ENCODE measurements around the gene MORN3. TPM values are rescaled to one million over a fixed set of nuclear protein-coding genes. Genes with fewer than 3 reads are reported as not detected.

Gene MORN3
- total RNA-seq, 1 donor = 1.4 TPM

- H4K20me1 ChIP-seq (ENCODE audit: insufficient read depth, low read length) = peaks cover 18% of the 10 kb centered on the region
- no peaks in the 10 kb centered on the region for H3K9me3 ChIP-seq (ENCODE audit: low read depth, low read length)
- H3K4me1 ChIP-seq (ENCODE audit: insufficient read depth, low read length) = peaks cover 36% of the 10 kb centered on the region
- TF ChIP-seq, protein P1, sequence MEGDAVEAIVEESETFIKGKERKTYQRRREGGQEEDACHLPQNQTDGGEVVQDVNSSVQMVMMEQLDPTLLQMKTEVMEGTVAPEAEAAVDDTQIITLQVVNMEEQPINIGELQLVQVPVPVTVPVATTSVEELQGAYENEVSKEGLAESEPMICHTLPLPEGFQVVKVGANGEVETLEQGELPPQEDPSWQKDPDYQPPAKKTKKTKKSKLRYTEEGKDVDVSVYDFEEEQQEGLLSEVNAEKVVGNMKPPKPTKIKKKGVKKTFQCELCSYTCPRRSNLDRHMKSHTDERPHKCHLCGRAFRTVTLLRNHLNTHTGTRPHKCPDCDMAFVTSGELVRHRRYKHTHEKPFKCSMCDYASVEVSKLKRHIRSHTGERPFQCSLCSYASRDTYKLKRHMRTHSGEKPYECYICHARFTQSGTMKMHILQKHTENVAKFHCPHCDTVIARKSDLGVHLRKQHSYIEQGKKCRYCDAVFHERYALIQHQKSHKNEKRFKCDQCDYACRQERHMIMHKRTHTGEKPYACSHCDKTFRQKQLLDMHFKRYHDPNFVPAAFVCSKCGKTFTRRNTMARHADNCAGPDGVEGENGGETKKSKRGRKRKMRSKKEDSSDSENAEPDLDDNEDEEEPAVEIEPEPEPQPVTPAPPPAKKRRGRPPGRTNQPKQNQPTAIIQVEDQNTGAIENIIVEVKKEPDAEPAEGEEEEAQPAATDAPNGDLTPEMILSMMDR (IDR thresholded peaks at IDR 0.05; ENCODE audit: extremely low read depth, low read depth, low read length) = no peak
- peak overlapping the region; percentile 96 for H3K4me2 ChIP-seq (ENCODE audit: insufficient read depth, low read length)
- peak overlapping the region; percentile 95 for H3K4me3 ChIP-seq (ENCODE audit: insufficient read depth, low read length)
- DNase-seq (ENCODE audit: insufficient read length, low spot score, missing footprints) = no peak
- peaks cover 38% of the 10 kb centered on the region for H3K79me2 ChIP-seq (ENCODE audit: insufficient read depth, low read length)
- H3K36me3 ChIP-seq (ENCODE audit: insufficient read depth, low read length) = no peaks in the 10 kb centered on the region
- H3K27me3 ChIP-seq (ENCODE audit: insufficient read depth, low read length) = no peaks in the 10 kb centered on the region
- H2AFZ ChIP-seq (ENCODE audit: low read length) = no peak overlapping the region
- peak overlapping the region; percentile 70 for H3K27ac ChIP-seq (ENCODE audit: low read depth, low read length)
Measured at GRCh38 chr12:121713793-121714192, 44.3 kb upstream of the MORN3 start.

DNA sequence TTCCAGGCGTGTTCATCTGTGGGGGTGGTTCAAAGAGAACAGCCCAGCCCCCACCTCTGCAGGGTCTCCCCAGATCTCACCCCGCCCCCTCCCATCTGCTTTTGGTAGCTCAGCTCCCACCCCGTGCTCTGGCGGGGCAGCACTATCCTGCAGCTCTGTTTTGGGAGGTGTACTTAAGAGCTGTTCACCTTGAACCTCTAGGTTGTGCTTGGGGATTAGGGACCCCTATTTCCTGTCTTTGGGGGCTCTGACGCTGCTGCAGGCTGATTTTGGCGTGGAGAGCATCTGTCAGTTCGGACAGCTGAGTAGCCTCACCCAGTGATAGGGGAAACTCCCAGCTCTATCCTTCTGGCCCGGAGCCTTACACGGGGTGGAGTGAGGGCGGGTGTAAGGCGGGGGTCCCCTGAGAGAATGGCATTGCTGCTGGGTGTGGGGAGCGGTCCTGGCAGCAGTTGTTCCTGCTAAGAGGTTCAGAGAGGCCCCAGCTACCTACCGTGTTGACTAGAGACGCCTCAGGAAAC, 43.9 kb upstream of the MORN3 start:
- peak; percentile 80 for DNase-seq (ENCODE audit: insufficient read length, low spot score, missing footprints)
- Histone ChIP-seq H2AFZ (ENCODE audit: low read length) (no peak overlapping the region), H3K4me3 (ENCODE audit: insufficient read depth, low read length) (peak overlapping the region; percentile 95), H3K27ac (ENCODE audit: low read depth, low read length) (peak overlapping the region; percentile 70), H3K36me3 (ENCODE audit: insufficient read depth, low read length) (no peaks in the 10 kb centered on the region), H4K20me1 (ENCODE audit: insufficient read depth, low read length) (peaks cover 16% of the 10 kb centered on the region), H3K9me3 (ENCODE audit: low read depth, low read length) (no peaks in the 10 kb centered on the region), H3K79me2 (ENCODE audit: insufficient read depth, low read length) (peaks cover 34% of the 10 kb centered on the region), H3K4me1 (ENCODE audit: insufficient read depth, low read length) (peaks cover 36% of the 10 kb centered on the region), H3K27me3 (ENCODE audit: insufficient read depth, low read length) (no peaks in the 10 kb centered on the region), H3K4me2 (ENCODE audit: insufficient read depth, low read length) (peak overlapping the region; percentile 96)
- TF ChIP-seq, protein P1 (IDR thresholded peaks at IDR 0.05; ENCODE audit: extremely low read depth, low read depth, low read length) = no peak

- H3K4me3 ChIP-seq (ENCODE audit: insufficient read depth, low read length) = peak within 1 kb of the TSS; percentile 95
- DNase-seq (ENCODE audit: insufficient read length, low spot score, missing footprints) = peak; percentile 97
- H3K27me3 ChIP-seq (ENCODE audit: insufficient read depth, low read length) = no peaks in the 10 kb centered on the region
- H4K20me1 ChIP-seq (ENCODE audit: insufficient read depth, low read length) = peaks cover 14% of the 10 kb centered on the region
- peak within 1 kb of the TSS; percentile 76 for H3K27ac ChIP-seq (ENCODE audit: low read depth, low read length)
- H3K4me2 ChIP-seq (ENCODE audit: insufficient read depth, low read length) = peak within 1 kb of the TSS; percentile 96
- peaks cover 28% of the 10 kb centered on the region for H3K79me2 ChIP-seq (ENCODE audit: insufficient read depth, low read length)
- no peaks in the 10 kb centered on the region for H3K9me3 ChIP-seq (ENCODE audit: low read depth, low read length)
- TF ChIP-seq, protein P1 (IDR thresholded peaks at IDR 0.05; ENCODE audit: extremely low read depth, low read depth, low read length) = no peak
- H3K4me1 ChIP-seq (ENCODE audit: insufficient read depth, low read length) = peaks cover 36% of the 10 kb centered on the region
- H3K36me3 ChIP-seq (ENCODE audit: insufficient read depth, low read length) = no peaks in the 10 kb centered on the region
- H2AFZ ChIP-seq (ENCODE audit: low read length) = peak within 1 kb of the TSS; percentile 80
Measured at GRCh38 chr12:121712461-121713256, 43.2 kb upstream of the MORN3 start, which contains the start of gene TMEM120B. TSS of gene TMEM120B (plus strand) at chr12:121712752. CDS start at chr12:121712896, 144 bp downstream.

GRCh38 chr12:121712190-121712460, 42.7 kb upstream of the MORN3 start:
- Histone ChIP-seq H3K79me2 (ENCODE audit: insufficient read depth, low read length) (peaks cover 25% of the 10 kb centered on the region), H3K36me3 (ENCODE audit: insufficient read depth, low read length) (no peaks in the 10 kb centered on the region), H3K4me1 (ENCODE audit: insufficient read depth, low read length) (peaks cover 33% of the 10 kb centered on the region), H3K9me3 (ENCODE audit: low read depth, low read length) (no peaks in the 10 kb centered on the region), H4K20me1 (ENCODE audit: insufficient read depth, low read length) (peaks cover 9% of the 10 kb centered on the region), H3K27ac (ENCODE audit: low read depth, low read length) (peak overlapping the region; percentile 76), H3K27me3 (ENCODE audit: insufficient read depth, low read length) (no peaks in the 10 kb centered on the region), H3K4me2 (ENCODE audit: insufficient read depth, low read length) (peak overlapping the region; percentile 88), H2AFZ (ENCODE audit: low read length) (peak overlapping the region; percentile 74), H3K4me3 (ENCODE audit: insufficient read depth, low read length) (peak overlapping the region; percentile 95)
- no peak for DNase-seq (ENCODE audit: insufficient read length, low spot score, missing footprints)
- TF ChIP-seq, protein P1 (IDR thresholded peaks at IDR 0.05; ENCODE audit: extremely low read depth, low read depth, low read length) = no peak
